Fibroblast of upper back skin (primary cell): ENCODE measurements around the gene WBP1.
"Not testable (repeated sequence)": the region's sequence is repeated elsewhere in the genome, so short reads cannot be mapped to it uniquely, and the experiment has no call there.

ENCODE experiments used
- DNase-seq: peaks from one replicate; pipeline ENCODE4 v3.0.0-alpha.2; 2013

WBP1 gene

DNA sequence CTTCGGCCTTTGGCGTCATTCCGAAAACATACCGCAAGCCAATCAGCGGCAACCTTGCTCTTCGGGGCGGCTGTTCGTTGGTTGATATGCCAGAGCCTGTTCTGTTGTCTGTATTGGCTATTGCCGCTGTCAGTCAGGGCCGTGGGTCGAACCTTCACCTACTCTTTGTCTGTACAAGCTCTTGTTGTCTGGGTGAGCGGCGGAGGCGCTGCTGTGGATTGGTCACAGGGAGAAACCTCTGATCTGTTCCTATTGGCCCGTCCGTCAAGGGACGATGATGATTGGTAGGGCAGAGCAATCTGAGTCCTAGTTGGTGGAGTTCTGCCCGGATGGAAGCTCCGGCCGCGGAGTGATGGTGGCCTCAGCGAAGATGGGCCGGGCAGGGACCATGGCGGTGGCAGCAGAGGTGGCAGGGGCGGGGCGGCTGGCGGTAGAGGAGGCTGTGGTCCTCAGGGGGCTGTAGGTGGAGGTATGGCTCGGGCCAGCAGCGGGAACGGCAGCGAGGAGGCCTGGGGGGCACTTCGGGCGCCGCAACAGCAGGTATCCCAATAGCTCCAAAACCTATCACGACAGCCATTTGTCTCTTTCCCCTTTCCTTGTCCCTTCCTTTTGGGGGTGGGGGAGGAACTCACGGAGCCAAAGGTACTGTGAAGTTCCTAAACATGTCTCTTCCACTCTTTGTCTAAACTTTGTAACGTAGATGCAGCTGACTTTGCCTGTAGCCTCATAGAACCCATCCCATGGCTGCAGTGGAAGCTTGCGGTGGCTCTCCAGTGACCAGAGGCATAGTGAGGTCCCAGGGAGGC lies at the start of gene WBP1:
WBP1 (plus strand) TSS at position 307 of the 806 bp plus-strand sequence; CDS start at position 472, 165 bp downstream.
- peak; percentile 100 for DNase-seq

DNA sequence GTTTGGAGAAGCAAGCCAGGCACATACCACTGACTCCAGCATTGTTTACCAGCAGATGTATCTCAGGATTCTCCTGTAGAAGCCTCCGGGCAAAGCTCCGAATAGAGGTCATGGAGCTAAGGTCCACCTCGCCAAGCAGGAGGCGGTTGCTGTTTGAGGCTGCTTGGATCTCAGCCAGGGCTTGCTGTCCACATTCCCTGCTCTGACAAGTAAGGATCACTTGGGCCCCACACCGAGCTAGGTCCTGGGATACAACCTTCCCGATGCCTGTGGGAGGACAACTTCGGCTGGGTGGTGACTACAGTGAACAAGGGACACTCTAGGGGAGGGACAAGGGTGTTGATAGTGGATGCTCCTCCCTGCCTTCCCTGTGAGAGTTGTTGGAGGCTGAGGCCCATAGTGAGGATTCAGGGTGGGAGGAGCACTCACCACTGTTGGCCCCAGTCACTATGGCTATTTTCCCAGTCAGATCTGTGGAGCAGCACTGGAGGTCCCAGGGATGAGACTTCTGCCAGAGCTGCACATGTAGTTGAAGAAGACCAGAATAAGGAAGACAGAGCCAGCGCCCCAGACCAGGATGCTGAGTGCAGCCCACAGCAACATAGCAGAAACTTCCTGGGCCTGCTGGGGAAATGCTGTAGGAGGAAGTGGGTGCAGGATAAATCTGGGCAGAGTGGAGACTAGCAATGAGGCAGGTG lies 45.1 kb upstream of the WBP1 start:
- DNase-seq = no peak

DNA sequence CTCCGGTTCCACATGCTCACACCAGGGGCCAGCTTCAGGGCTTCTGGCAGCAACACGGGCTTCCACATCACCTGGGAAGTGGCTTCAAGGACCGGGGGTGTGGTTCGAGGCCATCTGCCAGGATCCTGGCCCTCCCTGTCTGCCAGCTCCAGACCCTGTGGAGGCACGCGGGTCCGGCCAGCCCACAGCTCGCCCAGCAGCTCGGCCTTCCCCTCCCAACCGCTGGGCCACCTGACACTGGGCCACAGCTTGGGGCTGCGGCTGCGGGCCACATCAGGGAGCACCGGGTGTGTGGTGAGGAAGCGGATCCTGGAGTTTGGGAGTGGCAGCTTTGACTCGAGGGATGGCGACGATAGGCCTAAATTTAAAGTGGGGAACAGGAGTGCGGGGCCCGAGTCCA lies 43.8 kb upstream of the WBP1 start:
- no peak for DNase-seq

GRCh38 chr2:74414881-74415761 lies 43.1 kb upstream of the WBP1 start:
- DNase-seq = peak; percentile 31

DNA sequence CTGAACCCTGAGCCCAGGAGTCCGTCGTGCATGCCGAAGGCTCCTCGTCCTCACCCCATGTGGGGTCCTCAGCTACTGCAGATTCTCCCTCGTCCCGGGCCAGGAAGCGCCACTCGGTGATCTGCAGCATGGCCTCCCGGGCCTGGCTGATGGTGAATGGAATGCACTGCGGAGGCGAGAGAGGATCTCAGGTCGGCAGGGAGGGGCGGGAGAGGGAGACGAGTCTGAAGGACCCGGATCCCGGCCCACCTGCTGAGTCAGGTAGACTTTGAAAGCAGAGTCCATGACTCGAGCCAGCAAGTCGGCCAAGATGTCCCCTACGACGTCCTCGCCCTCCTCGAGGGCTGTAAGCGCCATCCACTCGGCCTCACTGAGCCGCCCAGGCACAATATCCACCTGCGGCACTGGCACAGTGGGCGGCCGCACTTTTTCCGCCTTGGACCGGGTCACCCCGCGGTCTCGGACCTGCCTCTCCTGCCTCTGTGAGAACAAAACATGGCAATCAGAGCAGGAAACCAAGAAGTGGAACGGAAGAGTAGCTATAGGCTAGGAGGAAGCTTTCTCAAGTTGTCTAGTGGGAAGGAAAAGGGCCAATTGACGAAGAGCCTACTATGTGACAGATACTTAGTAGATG lies 42.4 kb upstream of the WBP1 start:
- DNase-seq = no peak

- no peak for DNase-seq
Observed at GRCh38 chr2:74416778-74417177, 41.5 kb upstream of the WBP1 start.

GRCh38 chr2:74417197-74417596 lies 41.0 kb upstream of the WBP1 start:
- no peak for DNase-seq

- DNase-seq = no peak
Observed at GRCh38 chr2:74417763-74418162, 40.5 kb upstream of the WBP1 start.

DNA sequence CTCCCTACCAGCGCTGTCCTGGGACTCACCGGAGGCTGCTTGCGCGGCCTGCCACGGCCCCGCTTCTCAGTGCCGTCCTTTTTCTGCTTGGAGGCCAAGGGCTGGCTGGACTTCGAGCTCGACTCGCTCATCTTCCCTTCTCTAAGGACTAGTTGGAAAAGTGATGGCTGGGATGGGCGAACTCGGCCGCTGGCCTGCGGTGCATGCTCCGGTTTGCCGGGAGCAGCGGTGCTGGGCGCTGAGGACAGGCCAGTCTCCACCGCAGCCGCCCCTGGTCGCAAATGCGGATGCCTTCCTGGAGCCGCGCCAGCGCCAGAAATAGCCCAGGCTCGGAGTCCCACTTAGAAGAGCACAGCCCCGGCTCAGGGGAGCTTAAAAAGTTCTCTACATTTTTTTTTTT lies 39.9 kb upstream of the WBP1 start:
- no peak for DNase-seq

GRCh38 chr2:74419345-74419744 lies 38.9 kb upstream of the WBP1 start:
- DNase-seq = no peak

GRCh38 chr2:74420006-74420405 lies 38.2 kb upstream of the WBP1 start:
- DNase-seq = no peak

DNA sequence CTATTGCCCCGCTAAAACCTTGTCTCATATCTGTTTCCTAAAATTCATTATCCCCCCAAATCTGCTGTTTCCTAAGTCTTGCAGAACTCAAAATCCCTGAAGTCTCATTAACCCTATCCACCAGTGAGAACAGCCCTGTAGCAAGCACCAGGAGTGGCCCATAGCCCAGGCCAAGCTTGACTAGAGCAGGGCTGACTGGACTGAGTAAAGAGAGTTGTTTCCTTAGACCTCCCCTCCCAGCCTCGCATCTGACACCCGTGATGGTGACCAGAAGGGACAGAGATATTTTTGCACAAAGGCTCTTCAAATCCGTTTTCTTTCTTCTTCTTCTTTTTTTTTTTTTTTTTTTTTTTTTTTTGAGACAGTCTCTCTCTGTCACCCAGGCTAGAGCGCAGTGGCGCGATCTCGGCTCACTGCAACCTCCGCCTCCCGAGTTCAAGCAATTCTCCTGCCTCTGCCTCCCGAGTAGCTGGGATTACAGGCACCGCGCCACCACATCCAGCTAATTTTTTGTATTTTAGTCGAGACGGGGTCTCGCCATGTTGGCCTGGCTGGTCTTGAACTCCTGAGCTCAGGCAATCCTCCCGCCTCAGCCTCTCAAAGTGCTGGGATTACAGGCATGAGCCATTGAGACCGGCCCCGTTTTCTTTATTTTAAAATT lies 37.7 kb upstream of the WBP1 start:
- DNase-seq = not testable (repeated sequence)

GRCh38 chr2:74421221-74421870 lies 36.9 kb upstream of the WBP1 start, which contains the start of the genes C2orf81 and WDR54:
TSS of gene C2orf81 (minus strand) at chr2:74421619. CDS start at chr2:74421560, 59 bp downstream.
TSS of gene WDR54 (plus strand) at chr2:74421730. CDS start at chr2:74422154, 424 bp downstream.
- peak; percentile 83 for DNase-seq

- DNase-seq = no peak
Observed at GRCh38 chr2:74423231-74424095, 34.8 kb upstream of the WBP1 start.

DNA sequence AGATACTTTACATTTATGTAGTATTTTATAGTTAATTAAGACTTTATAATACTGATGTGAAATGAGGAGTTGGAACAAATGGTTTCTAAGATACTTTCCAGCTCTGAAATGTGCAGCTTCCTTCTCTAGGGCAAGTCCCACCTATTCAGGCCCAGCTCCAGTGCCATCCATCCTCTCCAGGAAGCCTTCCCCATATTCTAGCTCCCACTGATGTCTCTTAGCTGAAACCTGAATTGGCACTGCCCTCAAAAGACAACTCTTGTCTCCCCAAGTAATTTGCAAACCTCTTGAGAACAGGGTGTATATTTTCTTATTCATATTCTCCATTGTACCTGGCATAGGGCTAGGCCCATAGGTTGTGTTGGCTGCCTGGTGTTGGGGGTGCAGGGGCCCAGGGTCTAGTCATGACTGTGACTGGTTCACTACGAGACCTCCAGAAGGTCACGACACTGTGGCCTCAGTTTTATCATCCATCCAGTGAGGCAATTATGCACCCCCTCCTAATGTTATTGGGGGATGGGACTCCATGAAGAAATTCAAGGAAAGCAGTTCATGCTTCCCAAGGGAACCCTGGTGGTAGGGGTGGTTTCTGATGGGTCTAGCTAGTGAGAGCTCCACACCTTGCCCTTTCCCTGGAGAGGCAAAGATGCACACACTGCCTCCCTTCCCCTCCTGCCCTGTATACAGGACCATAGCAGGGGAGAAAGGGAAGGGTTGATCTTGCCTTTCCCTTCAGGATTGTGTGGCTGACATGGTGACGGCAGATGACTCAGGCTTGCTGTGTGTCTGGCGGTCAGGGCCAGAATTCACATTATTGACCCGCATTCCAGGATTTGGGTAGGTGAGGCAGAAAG lies 33.9 kb upstream of the WBP1 start:
- DNase-seq = no peak

- DNase-seq = no peak
Observed at GRCh38 chr2:74424995-74425406, 33.2 kb upstream of the WBP1 start.

DNA sequence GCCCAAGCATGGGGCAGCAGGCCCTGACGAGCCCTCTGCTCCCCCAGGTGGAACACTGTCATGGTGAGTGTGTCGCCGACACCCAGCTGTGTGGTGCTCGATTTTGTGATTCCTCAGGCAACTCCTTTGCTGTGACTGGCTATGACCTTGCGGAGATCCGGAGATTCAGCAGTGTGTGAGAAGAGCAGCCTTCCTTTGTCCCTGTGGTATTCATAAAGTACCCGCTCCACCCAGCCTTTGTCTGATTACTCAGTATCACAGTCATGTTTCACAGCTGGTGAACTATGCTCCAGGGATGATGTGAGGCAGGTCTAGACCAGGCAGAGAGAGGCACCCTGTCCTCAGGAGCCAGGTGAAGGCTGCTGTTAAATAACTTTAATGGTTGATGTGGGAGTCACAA lies 32.7 kb upstream of the WBP1 start:
- DNase-seq = no peak

GRCh38 chr2:74426181-74426758 lies 32.0 kb upstream of the WBP1 start:
- DNase-seq = no peak

DNA sequence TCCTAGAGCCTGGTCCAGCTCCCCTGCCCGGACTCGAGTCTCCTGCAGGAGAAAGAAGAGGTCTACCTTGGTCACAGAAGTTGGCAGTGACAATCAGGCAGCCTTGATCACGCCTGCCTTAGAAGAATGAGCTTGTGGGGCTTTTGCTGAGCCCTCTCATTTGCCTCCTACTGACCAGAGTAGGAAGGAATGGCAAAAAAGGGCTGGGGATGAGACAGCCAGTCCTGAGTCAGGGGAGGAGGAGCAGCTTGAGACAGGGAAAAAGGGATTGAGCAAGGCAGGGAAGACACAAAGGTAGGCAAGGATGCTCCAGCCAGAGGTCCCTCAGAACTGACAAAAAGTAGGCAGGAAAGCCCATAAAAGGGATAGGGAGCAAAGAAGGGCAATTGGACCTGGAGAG lies 30.7 kb upstream of the WBP1 start:
- DNase-seq = no peak
